ENCODE measurements around the gene SNX21. TPM values are rescaled to one million over a fixed set of nuclear protein-coding genes. Genes with fewer than 3 reads are reported as not detected.
A peak's percentile ranks its signal among the peaks of the same experiment; 100 is the strongest.

SNX21 gene
- total RNA-seq, 2 donors from 2014 or later = 18.0 to 18.8 TPM

DNA sequence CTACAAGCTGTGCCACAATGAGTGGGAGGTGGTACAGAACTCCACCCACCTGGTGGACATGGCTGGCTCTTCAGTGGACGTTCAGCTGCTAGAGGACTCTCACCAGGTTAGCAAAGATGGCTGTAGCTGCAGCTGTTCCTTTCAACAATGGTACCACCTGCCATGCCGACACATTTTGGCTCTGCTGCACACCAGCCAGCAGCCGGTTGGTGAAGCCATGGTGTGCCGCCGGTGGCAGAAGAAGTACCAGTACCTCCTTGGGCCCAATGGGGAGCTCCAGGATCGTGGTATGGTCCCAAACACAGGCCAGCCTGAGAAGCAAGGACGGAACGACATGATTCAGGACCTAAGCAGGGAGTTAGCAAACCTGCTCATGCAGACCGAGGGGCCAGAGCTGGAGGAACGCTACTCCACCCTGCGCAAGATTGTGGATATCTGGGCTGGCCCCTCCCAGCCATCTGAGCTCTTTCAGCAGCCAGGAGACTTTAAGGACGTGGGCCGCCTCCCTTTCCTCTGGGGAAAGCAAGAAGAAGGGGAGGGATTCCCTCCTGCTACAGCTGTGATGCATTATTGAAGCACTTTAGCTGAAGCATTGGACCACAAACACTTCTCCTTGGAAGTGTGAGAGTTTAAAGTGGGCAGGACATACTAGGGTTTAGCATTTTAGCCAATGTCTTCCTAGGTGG is 44.6 kb downstream of the SNX21 start:
- no peak for DNase-seq
- no peak overlapping the region for H3K27ac Mint-ChIP-seq
- no peak overlapping the region for H3K4me3 ChIP-seq (ENCODE audit: low read length)
- H3K36me3 ChIP-seq (ENCODE audit: control insufficient read depth, insufficient read depth, low read length) = peaks cover 24% of the 10 kb centered on the region
- no peaks in the 10 kb centered on the region for H3K27me3 Mint-ChIP-seq (ENCODE audit: insufficient read depth)
- H3K4me3 Mint-ChIP-seq = no peak overlapping the region
- peaks cover 16% of the 10 kb centered on the region for H3K4me1 Mint-ChIP-seq
- WGBS, 2 experiments (ENCODE audit: insufficient coverage in 1 of 2, insufficient read length in 1 of 2) = 92 to 95% methylated on average over 12 to 13 of the region's 13 CpGs
- no peak overlapping the region for H3K9ac ChIP-seq (ENCODE audit: extremely low read depth, low read length, poor library complexity, severe bottlenecking)
- peaks cover 3% of the 10 kb centered on the region for H3K4me1 ChIP-seq (ENCODE audit: control insufficient read depth, insufficient read depth, low read length)
- H3K27me3 ChIP-seq (ENCODE audit: control insufficient read depth, insufficient read depth, low read length, poor library complexity, severe bottlenecking) = no peaks in the 10 kb centered on the region
- H3K27ac ChIP-seq (ENCODE audit: low read depth, low read length) = no peak overlapping the region
- H3K9me3 Mint-ChIP-seq = no peaks in the 10 kb centered on the region
- no peaks in the 10 kb centered on the region for H3K9me3 ChIP-seq (ENCODE audit: control insufficient read depth, low read length)
- TF ChIP-seq, protein P1, sequence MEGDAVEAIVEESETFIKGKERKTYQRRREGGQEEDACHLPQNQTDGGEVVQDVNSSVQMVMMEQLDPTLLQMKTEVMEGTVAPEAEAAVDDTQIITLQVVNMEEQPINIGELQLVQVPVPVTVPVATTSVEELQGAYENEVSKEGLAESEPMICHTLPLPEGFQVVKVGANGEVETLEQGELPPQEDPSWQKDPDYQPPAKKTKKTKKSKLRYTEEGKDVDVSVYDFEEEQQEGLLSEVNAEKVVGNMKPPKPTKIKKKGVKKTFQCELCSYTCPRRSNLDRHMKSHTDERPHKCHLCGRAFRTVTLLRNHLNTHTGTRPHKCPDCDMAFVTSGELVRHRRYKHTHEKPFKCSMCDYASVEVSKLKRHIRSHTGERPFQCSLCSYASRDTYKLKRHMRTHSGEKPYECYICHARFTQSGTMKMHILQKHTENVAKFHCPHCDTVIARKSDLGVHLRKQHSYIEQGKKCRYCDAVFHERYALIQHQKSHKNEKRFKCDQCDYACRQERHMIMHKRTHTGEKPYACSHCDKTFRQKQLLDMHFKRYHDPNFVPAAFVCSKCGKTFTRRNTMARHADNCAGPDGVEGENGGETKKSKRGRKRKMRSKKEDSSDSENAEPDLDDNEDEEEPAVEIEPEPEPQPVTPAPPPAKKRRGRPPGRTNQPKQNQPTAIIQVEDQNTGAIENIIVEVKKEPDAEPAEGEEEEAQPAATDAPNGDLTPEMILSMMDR (conservative IDR thresholded peaks at IDR 0.05) = no peak
- H3K36me3 Mint-ChIP-seq (ENCODE audit: low read depth) = peaks cover 14% of the 10 kb centered on the region

DNA sequence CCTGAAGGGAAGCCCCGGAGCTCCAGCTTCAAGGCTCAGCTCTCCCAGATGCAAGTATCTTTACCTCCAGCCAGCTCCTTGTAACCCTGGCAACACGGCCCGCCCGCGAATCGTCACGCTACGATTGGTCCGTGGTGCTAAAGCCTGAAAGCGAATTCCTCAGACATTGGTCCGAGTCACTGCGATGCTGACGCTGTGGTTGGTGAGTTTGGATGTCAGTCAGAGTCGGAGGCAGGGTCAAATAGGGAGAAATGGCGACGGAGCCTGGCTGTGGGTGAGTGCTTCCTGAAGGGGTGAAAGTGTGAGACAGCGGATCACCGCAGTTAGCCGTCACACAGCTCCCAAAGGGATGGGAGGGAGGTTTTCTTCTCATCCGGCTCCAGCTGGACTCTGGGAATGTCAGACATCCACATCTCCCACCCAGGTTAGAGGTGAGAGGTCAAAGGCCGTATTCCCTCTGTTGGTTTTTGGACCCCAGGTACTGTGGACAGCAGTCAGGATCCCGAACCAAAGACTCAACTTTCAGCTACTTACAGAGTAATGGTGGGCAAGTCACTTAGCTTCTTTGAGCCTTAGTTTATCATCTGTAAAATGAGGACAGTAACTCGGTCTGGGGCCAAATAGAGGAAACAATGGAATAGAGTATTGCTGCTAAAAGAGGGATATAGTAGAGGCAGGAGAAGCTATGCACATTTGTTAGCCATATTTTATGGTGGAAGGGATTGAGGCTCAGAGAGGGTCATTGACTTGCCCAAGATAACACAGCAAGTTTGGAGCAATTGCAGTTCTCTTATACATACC is 47.6 kb downstream of the SNX21 start, which contains the start of gene ZSWIM1:
Gene ZSWIM1, plus strand, starts transcription at position 240 of the 801 bp plus-strand sequence. CDS start 1,366 bp downstream, outside the sequence.
- TF ChIP-seq, protein P1 (conservative IDR thresholded peaks at IDR 0.05) = no peak
- H3K4me3 Mint-ChIP-seq = peak within 1 kb of the TSS; percentile 90
- peak within 1 kb of the TSS; percentile 95 for H3K27ac Mint-ChIP-seq

GRCh38 chr20:45882469-45883099 is 49.0 kb downstream of the SNX21 start:
- H3K9me3 ChIP-seq (ENCODE audit: control insufficient read depth, low read length) = no peaks in the 10 kb centered on the region
- H3K27ac ChIP-seq (ENCODE audit: low read depth, low read length) = no peak overlapping the region
- Mint-ChIP-seq H3K27ac (no peak overlapping the region), H3K4me3 (peak overlapping the region; percentile 90), H3K36me3 (ENCODE audit: low read depth) (peaks cover 27% of the 10 kb centered on the region), H3K27me3 (ENCODE audit: insufficient read depth) (no peaks in the 10 kb centered on the region), H3K4me1 (peaks cover 6% of the 10 kb centered on the region), H3K9me3 (no peaks in the 10 kb centered on the region)
- no peak overlapping the region for H3K9ac ChIP-seq (ENCODE audit: extremely low read depth, low read length, poor library complexity, severe bottlenecking)
- H3K4me3 ChIP-seq (ENCODE audit: low read length) = no peak overlapping the region
- 96 to 100% methylated on average over 4 of the region's 4 CpGs for WGBS, 2 experiments (ENCODE audit: insufficient coverage in 1 of 2, insufficient read length in 1 of 2)
- DNase-seq = no peak
- TF ChIP-seq, protein P1 (conservative IDR thresholded peaks at IDR 0.05) = no peak
- H3K36me3 ChIP-seq (ENCODE audit: control insufficient read depth, insufficient read depth, low read length) = peaks cover 29% of the 10 kb centered on the region
- H3K27me3 ChIP-seq (ENCODE audit: control insufficient read depth, insufficient read depth, low read length, poor library complexity, severe bottlenecking) = no peaks in the 10 kb centered on the region
- H3K4me1 ChIP-seq (ENCODE audit: control insufficient read depth, insufficient read depth, low read length) = no peaks in the 10 kb centered on the region

More for the DNA sequence above, 47.6 kb downstream of the SNX21 start, which contains the start of gene ZSWIM1:
- no peaks in the 10 kb centered on the region for H3K4me1 ChIP-seq (ENCODE audit: control insufficient read depth, insufficient read depth, low read length)
- H3K4me3 ChIP-seq (ENCODE audit: low read length) = peak within 1 kb of the TSS; percentile 100
- peak within 1 kb of the TSS; percentile 88 for H3K9ac ChIP-seq (ENCODE audit: extremely low read depth, low read length, poor library complexity, severe bottlenecking)
- H3K27me3 ChIP-seq (ENCODE audit: control insufficient read depth, insufficient read depth, low read length, poor library complexity, severe bottlenecking) = no peaks in the 10 kb centered on the region
- no peaks in the 10 kb centered on the region for H3K27me3 Mint-ChIP-seq (ENCODE audit: insufficient read depth)
- peak within 1 kb of the TSS; percentile 52 for H3K27ac ChIP-seq (ENCODE audit: low read depth, low read length)
- peaks cover 39% of the 10 kb centered on the region for H3K36me3 ChIP-seq (ENCODE audit: control insufficient read depth, insufficient read depth, low read length)
- WGBS, 2 experiments (ENCODE audit: insufficient coverage in 1 of 2, insufficient read length in 1 of 2) = 3 to 4% methylated on average over 13 to 23 of the region's 23 CpGs
- H3K4me1 Mint-ChIP-seq = peaks cover 6% of the 10 kb centered on the region
- H3K9me3 ChIP-seq (ENCODE audit: control insufficient read depth, low read length) = no peaks in the 10 kb centered on the region
- no peaks in the 10 kb centered on the region for H3K9me3 Mint-ChIP-seq
- peak; percentile 100 for DNase-seq
- peaks cover 26% of the 10 kb centered on the region for H3K36me3 Mint-ChIP-seq (ENCODE audit: low read depth)
